ENCODE results near the gene ZNF276.

GRCh38 chr16:89764711-89765201 lies 43.4 kb downstream of the ZNF276 start:
- TF ChIP-seq EZH2phosphoT487 (IDR thresholded peaks at IDR 0.05; ENCODE audit: low read length) (no peak), CTCF (IDR thresholded peaks at IDR 0.05; ENCODE audit: low read length) (no peak)
